A549 (cell line): ENCODE measurements around the gene SHH. TPM values are rescaled to one million over a fixed set of nuclear protein-coding genes. Genes with fewer than 3 reads are reported as not detected.
A peak's percentile ranks its signal among the peaks of the same experiment; 100 is the strongest.

Experiments used
- ATAC-seq, 2 experiments: fragments of 200-7000 bp in 1 of 2; fragments of >200 bp in 1 of 2; cut with Nextera tagmentation in 1 of 2; cut with Tn5 transposase in 1 of 2; 3 replicates each; pipeline versions ENCODE4 v1.8.0 to v1.9.1; 2018 to 2020; ENCODE audit warnings: mild to moderate bottlenecking in 1 of 2, moderate library complexity in 1 of 2
- CTCF ChIA-PET: fragments of 300-600 bp; sonication (Branson Sonifier 250); formaldehyde crosslinking; extraction: SDS; loops from one replicate; lab custom pipeline; 2021; ENCODE audit warnings: antibody characterized with exemption, inconsistent platforms; lab: Yijun Ruan, JAX
- POLR2A ChIA-PET: fragments of 350-600 bp; formaldehyde crosslinking; extraction: SDS; loops from one replicate; lab custom pipeline; 2021; ENCODE audit warnings: antibody characterized with exemption, inconsistent platforms; lab: Yijun Ruan, JAX
- DNase-seq, 2 experiments: peaks; one replicate each; pipeline versions ENCODE4 v3.0.0 to v3.0.0-alpha.2; 2011 to 2016; ENCODE audit warnings: low read depth in 1 of 2, low spot score in 1 of 2
- FAIRE-seq: peaks from 2 replicates; lab custom pipeline; 2011; peaks lifted over from hg19 to GRCh38; lab: Jason Lieb, UNC
- H3K27ac ChIP-seq, 2 experiments: fragments of >200 bp; sonication (Bioruptor Twin); formaldehyde crosslinking; 3 replicates each; pipeline ENCODE4 v1.5.1; 2016 to 2017
- H3K4me1 ChIP-seq: fragments of >200 bp; sonication (Bioruptor Twin); formaldehyde crosslinking; 3 replicates; pipeline ENCODE4 v1.6.1; 2016
- H3K4me2 ChIP-seq: fragments of >200 bp; sonication (Bioruptor Twin); formaldehyde crosslinking; 3 replicates; pipeline ENCODE4 v1.6.1; 2016
- H3K4me3 ChIP-seq: fragments of >200 bp; sonication (Bioruptor Twin); formaldehyde crosslinking; 3 replicates; pipeline ENCODE4 v1.5.1; 2016
- H3K9me3 ChIP-seq: fragments of >200 bp; sonication (Bioruptor Twin); formaldehyde crosslinking; 3 replicates; pipeline ENCODE4 v1.6.1; 2016
- BHLHE40 ChIP-seq: IDR thresholded peaks from 2 replicates; pipeline ENCODE4 v1.6.1; 2012; ENCODE audit warnings: low read depth, low read length, inconsistent platforms
- CBX8 ChIP-seq: fragments of 200-600 bp; sonication (generic); IDR thresholded peaks from 2 replicates; pipeline ENCODE4 v1.6.1; 2016
- CEBPB ChIP-seq, 2 experiments: fragments of >200 bp in 1 of 2; sonication (Bioruptor Twin) in 1 of 2; formaldehyde crosslinking in 1 of 2; IDR thresholded peaks; 2 replicates each; pipeline ENCODE4 v1.6.1; 2012 to 2016
- EHMT2 ChIP-seq: fragments of 200-600 bp; sonication (generic); IDR thresholded peaks from 2 replicates; pipeline ENCODE4 v1.6.1; 2016; ENCODE audit warnings: antibody characterized with exemption, low read depth, mild to moderate bottlenecking, moderate library complexity
- ESRRA ChIP-seq: fragments of 150-350 bp; IDR thresholded peaks from 2 replicates; pipeline ENCODE4 v1.6.1; 2014; ENCODE audit warnings: mild to moderate bottlenecking, low read length, borderline replicate concordance
- FOSL2 ChIP-seq, 2 experiments: fragments of 450-650 bp in 1 of 2; fragments of >200 bp in 1 of 2; sonication (Bioruptor Twin) in 1 of 2; formaldehyde crosslinking; IDR thresholded peaks; 2 replicates each; pipeline versions ENCODE4 v1.5.0 to v1.6.1; 2016 to 2020; ENCODE audit warnings: mild to moderate bottlenecking in 1 of 2, moderate library complexity in 1 of 2
- FOXS1 ChIP-seq: fragments of 250-450 bp; sonication (Bioruptor Pico); IDR thresholded peaks from 2 replicates; pipeline ENCODE4 v1.5.0; 2020; ENCODE audit warnings: mild to moderate bottlenecking, moderate library complexity
- HES2 ChIP-seq: fragments of >200 bp; sonication (Bioruptor Twin); formaldehyde crosslinking; IDR thresholded peaks from 2 replicates; pipeline ENCODE4 v1.6.1; 2016
- JUN ChIP-seq, 2 experiments: fragments of >200 bp; sonication (Bioruptor Twin); formaldehyde crosslinking; IDR thresholded peaks; 2 replicates in 1 of 2; 3 replicates in 1 of 2; pipeline ENCODE4 v1.6.1; 2016 to 2017
- JUNB ChIP-seq: fragments of >200 bp; sonication (Bioruptor Twin); formaldehyde crosslinking; IDR thresholded peaks from 2 replicates; pipeline ENCODE4 v1.6.1; 2016
- KDM1A ChIP-seq: fragments of 200-600 bp; sonication (generic); IDR thresholded peaks from 2 replicates; pipeline ENCODE4 v1.6.1; 2016; ENCODE audit warnings: low read depth, mild to moderate bottlenecking
- MAFK ChIP-seq: fragments of 450-650 bp; IDR thresholded peaks from 2 replicates; pipeline ENCODE4 v1.6.1; 2014; ENCODE audit not compliant: partially characterized antibody
- NFE2L2 ChIP-seq: fragments of 150-350 bp; conservative IDR thresholded peaks from 2 replicates; pipeline ENCODE4 v1.6.1; 2014; ENCODE audit warnings: low read length
- NPAS2 ChIP-seq: fragments of 250-450 bp; sonication (Bioruptor Pico); IDR thresholded peaks from 2 replicates; pipeline ENCODE4 v1.8.0; 2022; ENCODE audit warnings: mild to moderate bottlenecking, moderate library complexity, borderline replicate concordance
- POLR2AphosphoS2 ChIP-seq: conservative IDR thresholded peaks from 2 replicates; pipeline ENCODE4 v1.6.1; 2012; ENCODE audit warnings: low read length, improper control_type of control experiment, inconsistent platforms
- RAD21 ChIP-seq, 2 experiments: fragments of >200 bp in 1 of 2; sonication (Bioruptor Twin) in 1 of 2; formaldehyde crosslinking in 1 of 2; IDR thresholded peaks in 1 of 2; conservative IDR thresholded peaks in 1 of 2; 2 replicates in 1 of 2; 3 replicates in 1 of 2; pipeline ENCODE4 v1.6.1; 2012 to 2018; ENCODE audit warnings: inconsistent platforms in 1 of 2
- RNF2 ChIP-seq: fragments of 200-600 bp; sonication (generic); IDR thresholded peaks from 2 replicates; pipeline ENCODE4 v1.6.1; 2016; ENCODE audit warnings: low read depth, mild to moderate bottlenecking, antibody characterized with exemption, moderate library complexity, borderline replicate concordance
- SMC3 ChIP-seq: fragments of >200 bp; sonication (Bioruptor Twin); formaldehyde crosslinking; IDR thresholded peaks from 3 replicates; pipeline ENCODE4 v1.6.1; 2018; ENCODE audit warnings: inconsistent platforms
- ZNF302 ChIP-seq: fragments of 250-450 bp; sonication (Bioruptor Pico); IDR thresholded peaks from 2 replicates; pipeline ENCODE4 v1.9.0; 2021; ENCODE audit warnings: inconsistent platforms, mild to moderate bottlenecking, moderate library complexity
- ZSCAN20 ChIP-seq: fragments of 250-450 bp; sonication (Bioruptor Pico); IDR thresholded peaks from 2 replicates; pipeline ENCODE4 v1.8.0; 2022; ENCODE audit warnings: mild to moderate bottlenecking, moderate library complexity
- WGBS: methylation state at CpG from one replicate; pipeline ENCODE4 v1.1.6; 2017; ENCODE audit errors: missing lambda C conversion rate; 5-methylcytosine and 5-hydroxymethylcytosine counted together
- polyA plus RNA-seq, 4 experiments: library from polyadenylated mRNA; depleted of rRNA in 3 of 4; stranded (reverse); fragments of >200 nt; fragmentation: RNase III in 1 of 4; extraction: RNeasy Plus Mini Kit Qiagen cat#74134 plus additional on column Dnase treatment in 1 of 4; gene quantifications; 2 replicates in 3 of 4; 3 replicates in 1 of 4; pipeline ENCODE4 v1.2.3, GENCODE V29; 2011 to 2017
- TF ChIP-seq, protein P1 (sequence below): fragments of >200 bp; sonication (Bioruptor Twin); formaldehyde crosslinking; IDR thresholded peaks from 3 replicates; pipeline ENCODE4 v1.6.1; 2016
- TF ChIP-seq, protein P2 (sequence below): fragments of >200 bp; sonication (Bioruptor Twin); formaldehyde crosslinking; IDR thresholded peaks from 3 replicates; pipeline ENCODE4 v1.5.1; 2016
- TF ChIP-seq, protein P3 (sequence below): fragments of 150-350 bp; IDR thresholded peaks from 2 replicates; pipeline ENCODE4 v1.6.1; 2014; ENCODE audit warnings: low read depth, mild to moderate bottlenecking, low read length

The SHH gene
- polyA plus RNA-seq, 2 of the 4 experiments (the other 2 are of a cell fraction), result 0.84 to 1.2 TPM

DNA sequence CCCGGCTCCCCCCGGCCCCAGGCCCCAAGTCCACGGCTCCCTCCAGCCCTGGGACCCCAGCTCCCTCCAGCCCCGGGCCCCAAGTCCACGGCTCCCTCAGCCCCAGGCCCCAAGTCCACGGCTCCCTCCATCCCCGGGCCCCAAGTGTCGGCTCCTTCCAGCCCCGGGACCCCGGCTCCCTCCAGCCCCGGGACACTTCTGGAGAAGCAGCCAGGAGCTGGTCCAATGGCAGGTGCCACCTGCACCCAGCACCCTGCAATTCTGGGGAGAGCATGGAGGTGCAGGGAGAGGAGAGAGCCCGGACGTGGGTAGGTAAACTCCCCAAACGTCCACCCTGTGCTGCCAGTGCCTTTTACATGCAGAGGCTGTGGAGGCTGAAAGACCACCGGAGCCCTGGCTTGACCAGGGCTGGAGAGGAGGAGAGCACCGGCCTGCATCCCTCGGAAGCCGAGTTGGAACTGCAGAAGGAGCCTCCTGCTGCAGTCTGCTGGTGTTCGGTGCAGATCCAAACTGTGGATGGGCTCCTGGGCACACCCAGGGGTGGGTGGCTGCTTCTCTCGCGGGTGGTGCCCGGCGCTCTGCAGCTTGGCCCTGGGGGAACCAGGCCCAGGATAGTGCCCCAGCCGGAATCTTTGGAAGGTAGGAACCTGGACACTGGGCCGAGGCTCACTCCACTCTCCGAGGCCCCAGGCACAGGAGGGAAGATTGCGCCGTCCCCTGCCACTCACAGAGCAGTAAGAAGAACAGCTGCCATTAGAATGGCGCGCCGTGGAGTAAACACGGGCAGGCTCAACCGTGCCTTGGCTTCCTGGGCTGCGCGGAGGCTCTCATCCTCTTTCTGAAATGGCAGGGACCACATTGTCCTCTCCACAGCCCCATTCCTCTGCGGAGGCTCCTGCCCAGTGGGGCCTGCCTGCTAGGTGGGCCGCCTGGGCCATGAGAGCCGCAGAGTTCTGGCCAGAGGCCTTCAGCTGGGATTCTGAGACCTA lies 14.7 kb downstream of the SHH start:
- Histone ChIP-seq H3K4me3 (peak overlapping the region; percentile 33; the same call in 2 of the 3 replicates), H3K4me1 (0 out of 3 replicates have a peak, but pooled peaks cover 3% of the 10 kb centered on the region), H3K4me2 (peak overlapping the region; percentile 93), H3K27ac (peak overlapping the region; percentile 60 to 79; a peak in 4 of 6 replicates), H3K9me3 (no peaks in the 10 kb centered on the region)
- FAIRE-seq, result no peak
- POLR2A ChIA-PET, result no interaction called here
- no peak for DNase-seq
- CTCF ChIA-PET, result interaction anchor here (0.6 to 3.2 kb wide), 21 partner anchors 10 to 1054 kb away, joined by 3 to 15 read pairs (median 3); no protein-coding TSS in a partner anchor
- ATAC-seq, result peak; percentile 30 to 64; a peak in 5 of 6 replicates
- 64% methylated on average over 26 of the region's 38 CpGs for WGBS
- TF ChIP-seq EHMT2 (no peak), POLR2AphosphoS2 (no peak), RAD21 (conservative IDR thresholded peaks at IDR 0.05 in 1 of 2, IDR thresholded peaks at IDR 0.05 in 1 of 2) (peak in 1 of 2 experiments; percentile 6; a peak in 1 of 5 replicates)

GRCh38 chr7:155796381-155797261 lies 15.6 kb downstream of the SHH start:
- peak; percentile 80 to 94 for ATAC-seq
- 60% methylated on average over 30 of the region's 60 CpGs for WGBS
- Histone ChIP-seq H3K4me2 (peak overlapping the region; percentile 93), H3K9me3 (no peaks in the 10 kb centered on the region), H3K4me3 (peak overlapping the region; percentile 33; the same call in 2 of the 3 replicates), H3K27ac (peak overlapping the region; percentile 60 to 79; a peak in 4 of 6 replicates), H3K4me1 (0 out of 3 replicates have a peak, but pooled peaks cover 3% of the 10 kb centered on the region)
- DNase-seq, result peak; percentile 48 to 86
- ChIA-PET CTCF (interaction anchor here (0.7 to 2.3 kb wide), 11 partner anchors 9 to 1055 kb away, joined by 3 to 7 read pairs (median 3); no protein-coding TSS in a partner anchor), POLR2A (no interaction called here)
- TF ChIP-seq ZSCAN20 (CRISPR knock-in tag), result no peak
- TF ChIP-seq, protein P1, sequence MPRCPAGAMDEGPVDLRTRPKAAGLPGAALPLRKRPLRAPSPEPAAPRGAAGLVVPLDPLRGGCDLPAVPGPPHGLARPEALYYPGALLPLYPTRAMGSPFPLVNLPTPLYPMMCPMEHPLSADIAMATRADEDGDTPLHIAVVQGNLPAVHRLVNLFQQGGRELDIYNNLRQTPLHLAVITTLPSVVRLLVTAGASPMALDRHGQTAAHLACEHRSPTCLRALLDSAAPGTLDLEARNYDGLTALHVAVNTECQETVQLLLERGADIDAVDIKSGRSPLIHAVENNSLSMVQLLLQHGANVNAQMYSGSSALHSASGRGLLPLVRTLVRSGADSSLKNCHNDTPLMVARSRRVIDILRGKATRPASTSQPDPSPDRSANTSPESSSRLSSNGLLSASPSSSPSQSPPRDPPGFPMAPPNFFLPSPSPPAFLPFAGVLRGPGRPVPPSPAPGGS, result no peak
- no peak for TF ChIP-seq NFE2L2
- TF ChIP-seq EHMT2, result no peak
- TF ChIP-seq SMC3, result peak; percentile 95
- TF ChIP-seq, protein P2, sequence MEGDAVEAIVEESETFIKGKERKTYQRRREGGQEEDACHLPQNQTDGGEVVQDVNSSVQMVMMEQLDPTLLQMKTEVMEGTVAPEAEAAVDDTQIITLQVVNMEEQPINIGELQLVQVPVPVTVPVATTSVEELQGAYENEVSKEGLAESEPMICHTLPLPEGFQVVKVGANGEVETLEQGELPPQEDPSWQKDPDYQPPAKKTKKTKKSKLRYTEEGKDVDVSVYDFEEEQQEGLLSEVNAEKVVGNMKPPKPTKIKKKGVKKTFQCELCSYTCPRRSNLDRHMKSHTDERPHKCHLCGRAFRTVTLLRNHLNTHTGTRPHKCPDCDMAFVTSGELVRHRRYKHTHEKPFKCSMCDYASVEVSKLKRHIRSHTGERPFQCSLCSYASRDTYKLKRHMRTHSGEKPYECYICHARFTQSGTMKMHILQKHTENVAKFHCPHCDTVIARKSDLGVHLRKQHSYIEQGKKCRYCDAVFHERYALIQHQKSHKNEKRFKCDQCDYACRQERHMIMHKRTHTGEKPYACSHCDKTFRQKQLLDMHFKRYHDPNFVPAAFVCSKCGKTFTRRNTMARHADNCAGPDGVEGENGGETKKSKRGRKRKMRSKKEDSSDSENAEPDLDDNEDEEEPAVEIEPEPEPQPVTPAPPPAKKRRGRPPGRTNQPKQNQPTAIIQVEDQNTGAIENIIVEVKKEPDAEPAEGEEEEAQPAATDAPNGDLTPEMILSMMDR, result peak; percentile 82
- no peak for TF ChIP-seq HES2
- no peak for TF ChIP-seq CEBPB (IDR thresholded peaks at IDR 0.05)
- TF ChIP-seq RAD21 (conservative IDR thresholded peaks at IDR 0.05 in 1 of 2, IDR thresholded peaks at IDR 0.05 in 1 of 2), result peak; percentile 83 to 98
- FAIRE-seq, result no peak

GRCh38 chr7:155795951-155796350 lies 16.3 kb downstream of the SHH start:
- 37% methylated on average over 8 of the region's 8 CpGs for WGBS
- CTCF ChIA-PET, result interaction anchor here (0.7 to 1.3 kb wide), 6 partner anchors 17 to 1033 kb away, joined by 3 to 5 read pairs (median 3); no protein-coding TSS in a partner anchor
- FAIRE-seq, result no peak
- TF ChIP-seq MAFK (no peak), JUNB (no peak), CBX8 (no peak), FOSL2 (IDR thresholded peaks at IDR 0.05) (no peak), FOSL2 (CRISPR knock-in tag; IDR thresholded peaks at IDR 0.05) (no peak), KDM1A (no peak), POLR2AphosphoS2 (no peak), JUN (IDR thresholded peaks at IDR 0.05) (no peak), ESRRA (no peak), BHLHE40 (no peak), HES2 (no peak), FOXS1 (CRISPR knock-in tag) (no peak), RNF2 (no peak), ZNF302 (CRISPR knock-in tag) (no peak), NPAS2 (CRISPR knock-in tag) (no peak), NFE2L2 (no peak)
- TF ChIP-seq, protein P3, sequence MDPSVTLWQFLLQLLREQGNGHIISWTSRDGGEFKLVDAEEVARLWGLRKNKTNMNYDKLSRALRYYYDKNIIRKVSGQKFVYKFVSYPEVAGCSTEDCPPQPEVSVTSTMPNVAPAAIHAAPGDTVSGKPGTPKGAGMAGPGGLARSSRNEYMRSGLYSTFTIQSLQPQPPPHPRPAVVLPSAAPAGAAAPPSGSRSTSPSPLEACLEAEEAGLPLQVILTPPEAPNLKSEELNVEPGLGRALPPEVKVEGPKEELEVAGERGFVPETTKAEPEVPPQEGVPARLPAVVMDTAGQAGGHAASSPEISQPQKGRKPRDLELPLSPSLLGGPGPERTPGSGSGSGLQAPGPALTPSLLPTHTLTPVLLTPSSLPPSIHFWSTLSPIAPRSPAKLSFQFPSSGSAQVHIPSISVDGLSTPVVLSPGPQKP, result no peak

More at GRCh38 chr7:155795951-155796350, 16.3 kb downstream of the SHH start:
- H3K27ac ChIP-seq, result no peak overlapping the region
- 0 out of 3 replicates have a peak, but pooled peaks cover 3% of the 10 kb centered on the region for H3K4me1 ChIP-seq
- H3K4me2 ChIP-seq, result no peak overlapping the region
- no peaks in the 10 kb centered on the region for H3K9me3 ChIP-seq
- DNase-seq, result no peak
- no peak for ATAC-seq
- POLR2A ChIA-PET, result no interaction called here
- H3K4me3 ChIP-seq, result no peak overlapping the region
